GM06990 (cell line): ENCODE results near the gene FOXA1.

Experiments
- DNase-seq: peaks from one replicate; pipeline ENCODE4 v3.0.0-alpha.2; 2011; ENCODE audit not compliant: insufficient read length; ENCODE audit errors: extremely low read depth
- H3K27me3 ChIP-seq: replicated peaks from 2 replicates; pipeline ENCODE4 v1.6.0; 2011; ENCODE audit warnings: low read length; ENCODE audit not compliant: control insufficient read depth, insufficient read depth
- H3K36me3 ChIP-seq: 2 replicates; pipeline ENCODE4 v1.5.1; 2011; ENCODE audit warnings: low read length; ENCODE audit not compliant: control insufficient read depth, insufficient read depth
- H3K4me3 ChIP-seq: replicated peaks from 2 replicates; pipeline ENCODE4 v1.5.1; 2011; ENCODE audit warnings: low read depth, mild to moderate bottlenecking, control low read depth, low read length
- CTCF ChIP-seq: IDR thresholded peaks from 2 replicates; pipeline ENCODE4 v1.5.1; 2011; ENCODE audit warnings: low read length, control low read depth, mild to moderate bottlenecking, inconsistent platforms; ENCODE audit not compliant: insufficient read depth, poor library complexity, severe bottlenecking

FOXA1 gene

GRCh38 chr14:37596790-37597472, 1.9 kb upstream of the FOXA1 start:
- no peak for DNase-seq
- Histone ChIP-seq H3K27me3 (no peaks in the 10 kb centered on the region), H3K36me3 (no peaks in the 10 kb centered on the region), H3K4me3 (no peak overlapping the region)
- TF ChIP-seq CTCF: no peak

- Histone ChIP-seq H3K4me3 (no peak overlapping the region), H3K36me3 (no peaks in the 10 kb centered on the region), H3K27me3 (no peaks in the 10 kb centered on the region)
- TF ChIP-seq CTCF: no peak
- no peak for DNase-seq
These were observed 966 bp upstream of the FOXA1 start for GRCh38 chr14:37595809-37596621.

- no peak for TF ChIP-seq CTCF
These were observed 645 bp downstream of the FOXA1 start for GRCh38 chr14:37594238-37594970.

GRCh38 chr14:37593511-37594237, 1.4 kb downstream of the FOXA1 start:
- no peak for DNase-seq
- no peak for TF ChIP-seq CTCF
- no peaks in the 10 kb centered on the region for H3K36me3 ChIP-seq
- no peak overlapping the region for H3K4me3 ChIP-seq
- no peaks in the 10 kb centered on the region for H3K27me3 ChIP-seq

More at GRCh38 chr14:37594238-37594970, 645 bp downstream of the FOXA1 start:
- Histone ChIP-seq H3K27me3 (no peaks in the 10 kb centered on the region), H3K36me3 (no peaks in the 10 kb centered on the region), H3K4me3 (no peak overlapping the region)
- no peak for DNase-seq
